HCT116 (cell line): Measurements from ENCODE around the gene WBP1L.

Experiments
- EZH2 ChIP-seq: fragments of 200-600 bp; sonication (generic); IDR thresholded peaks from 2 replicates; pipeline ENCODE4 v1.6.1; 2017; ENCODE audit warnings: antibody characterized with exemption, mixed run types
- TF ChIP-seq, protein P1 (sequence below): IDR thresholded peaks from 2 replicates; pipeline ENCODE4 v1.6.1; 2012; ENCODE audit warnings: low read depth
- TF ChIP-seq, protein P2 (sequence below), 3 experiments: fragments of 200-600 bp in 1 of 3; sonication (generic) in 1 of 3; IDR thresholded peaks in 2 of 3; conservative IDR thresholded peaks in 1 of 3; 2 replicates each; pipeline ENCODE4 v1.5.1; 2012 to 2017; ENCODE audit warnings: low read depth in 2 of 3, low read length in 2 of 3, antibody characterized with exemption in 1 of 3, borderline replicate concordance in 1 of 3, control low read depth in 1 of 3, mild to moderate bottlenecking in 1 of 3, mixed read lengths in 1 of 3, mixed run types in 1 of 3, moderate library complexity in 1 of 3; ENCODE audit not compliant: insufficient read depth in 1 of 3

DNA sequence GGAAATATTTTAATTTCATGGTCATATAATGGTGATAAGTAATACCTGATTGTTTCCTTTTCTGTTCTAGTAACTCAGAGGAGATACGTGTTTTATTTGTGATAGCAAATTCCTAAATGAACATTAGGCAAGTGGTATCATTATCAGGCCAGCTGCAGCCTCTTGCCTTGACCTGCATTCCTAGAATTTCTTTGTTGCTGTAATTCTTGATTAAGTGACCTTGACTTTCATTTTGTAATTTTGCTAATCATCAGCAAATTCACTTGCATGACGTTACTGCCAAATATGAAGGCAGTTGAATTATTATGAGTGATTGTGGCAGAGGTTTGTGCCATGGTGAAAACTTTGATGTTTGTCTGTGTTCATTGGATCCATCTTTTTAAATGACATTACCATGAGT is 119.9 kb downstream of the WBP1L start:
- TF ChIP-seq, protein P1, sequence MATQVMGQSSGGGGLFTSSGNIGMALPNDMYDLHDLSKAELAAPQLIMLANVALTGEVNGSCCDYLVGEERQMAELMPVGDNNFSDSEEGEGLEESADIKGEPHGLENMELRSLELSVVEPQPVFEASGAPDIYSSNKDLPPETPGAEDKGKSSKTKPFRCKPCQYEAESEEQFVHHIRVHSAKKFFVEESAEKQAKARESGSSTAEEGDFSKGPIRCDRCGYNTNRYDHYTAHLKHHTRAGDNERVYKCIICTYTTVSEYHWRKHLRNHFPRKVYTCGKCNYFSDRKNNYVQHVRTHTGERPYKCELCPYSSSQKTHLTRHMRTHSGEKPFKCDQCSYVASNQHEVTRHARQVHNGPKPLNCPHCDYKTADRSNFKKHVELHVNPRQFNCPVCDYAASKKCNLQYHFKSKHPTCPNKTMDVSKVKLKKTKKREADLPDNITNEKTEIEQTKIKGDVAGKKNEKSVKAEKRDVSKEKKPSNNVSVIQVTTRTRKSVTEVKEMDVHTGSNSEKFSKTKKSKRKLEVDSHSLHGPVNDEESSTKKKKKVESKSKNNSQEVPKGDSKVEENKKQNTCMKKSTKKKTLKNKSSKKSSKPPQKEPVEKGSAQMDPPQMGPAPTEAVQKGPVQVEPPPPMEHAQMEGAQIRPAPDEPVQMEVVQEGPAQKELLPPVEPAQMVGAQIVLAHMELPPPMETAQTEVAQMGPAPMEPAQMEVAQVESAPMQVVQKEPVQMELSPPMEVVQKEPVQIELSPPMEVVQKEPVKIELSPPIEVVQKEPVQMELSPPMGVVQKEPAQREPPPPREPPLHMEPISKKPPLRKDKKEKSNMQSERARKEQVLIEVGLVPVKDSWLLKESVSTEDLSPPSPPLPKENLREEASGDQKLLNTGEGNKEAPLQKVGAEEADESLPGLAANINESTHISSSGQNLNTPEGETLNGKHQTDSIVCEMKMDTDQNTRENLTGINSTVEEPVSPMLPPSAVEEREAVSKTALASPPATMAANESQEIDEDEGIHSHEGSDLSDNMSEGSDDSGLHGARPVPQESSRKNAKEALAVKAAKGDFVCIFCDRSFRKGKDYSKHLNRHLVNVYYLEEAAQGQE, result no peak
- TF ChIP-seq, protein P2, sequence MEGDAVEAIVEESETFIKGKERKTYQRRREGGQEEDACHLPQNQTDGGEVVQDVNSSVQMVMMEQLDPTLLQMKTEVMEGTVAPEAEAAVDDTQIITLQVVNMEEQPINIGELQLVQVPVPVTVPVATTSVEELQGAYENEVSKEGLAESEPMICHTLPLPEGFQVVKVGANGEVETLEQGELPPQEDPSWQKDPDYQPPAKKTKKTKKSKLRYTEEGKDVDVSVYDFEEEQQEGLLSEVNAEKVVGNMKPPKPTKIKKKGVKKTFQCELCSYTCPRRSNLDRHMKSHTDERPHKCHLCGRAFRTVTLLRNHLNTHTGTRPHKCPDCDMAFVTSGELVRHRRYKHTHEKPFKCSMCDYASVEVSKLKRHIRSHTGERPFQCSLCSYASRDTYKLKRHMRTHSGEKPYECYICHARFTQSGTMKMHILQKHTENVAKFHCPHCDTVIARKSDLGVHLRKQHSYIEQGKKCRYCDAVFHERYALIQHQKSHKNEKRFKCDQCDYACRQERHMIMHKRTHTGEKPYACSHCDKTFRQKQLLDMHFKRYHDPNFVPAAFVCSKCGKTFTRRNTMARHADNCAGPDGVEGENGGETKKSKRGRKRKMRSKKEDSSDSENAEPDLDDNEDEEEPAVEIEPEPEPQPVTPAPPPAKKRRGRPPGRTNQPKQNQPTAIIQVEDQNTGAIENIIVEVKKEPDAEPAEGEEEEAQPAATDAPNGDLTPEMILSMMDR (IDR thresholded peaks at IDR 0.05 in 2 of 3, conservative IDR thresholded peaks at IDR 0.05 in 1 of 3; ENCODE audit: borderline replicate concordance in 1 of 3, insufficient read depth in 1 of 3, low read depth in 2 of 3, low read length in 2 of 3), result no peak
- no peak for TF ChIP-seq EZH2
